Calu3 (cell line): Measurements from ENCODE around the gene OPCML. TPM values are rescaled to one million over a fixed set of nuclear protein-coding genes. Genes with fewer than 3 reads are reported as not detected.

Experiments used
- BruUV-seq: library from RNA; stranded (reverse); fragments of 400-500 nt; replicated peaks from 2 replicates; lab custom pipeline; 2021; lab: Mats Ljungman, UMichigan
- CTCF ChIA-PET: fragments of 300-600 bp; sonication (Branson Sonifier 250); formaldehyde crosslinking; loops from one replicate; lab custom pipeline; 2022; ENCODE audit warnings: antibody characterized with exemption; lab: Charles Lee
- DNase-seq: peaks from one replicate; pipeline ENCODE4 v3.0.0; 2022
- H3K27ac Mint-ChIP-seq: one replicate; pipeline ENCODE4 v1.8.0; 2022; ENCODE audit warnings: mixed read lengths; ENCODE audit not compliant: unreplicated experiment
- H3K27me3 Mint-ChIP-seq: one replicate; pipeline ENCODE4 v1.8.0; 2022; ENCODE audit warnings: mixed read lengths; ENCODE audit not compliant: unreplicated experiment
- H3K36me3 Mint-ChIP-seq: one replicate; pipeline ENCODE4 v1.8.0; 2022; ENCODE audit warnings: mild to moderate bottlenecking, moderate library complexity, mixed read lengths; ENCODE audit not compliant: insufficient read depth, unreplicated experiment
- H3K4me1 Mint-ChIP-seq: one replicate; pipeline ENCODE4 v1.8.0; 2022; ENCODE audit warnings: mild to moderate bottlenecking, low read depth, mixed read lengths; ENCODE audit not compliant: unreplicated experiment
- H3K4me3 Mint-ChIP-seq: one replicate; pipeline ENCODE4 v1.8.0; 2022; ENCODE audit warnings: mild to moderate bottlenecking, low read depth, moderate library complexity, mixed read lengths; ENCODE audit not compliant: unreplicated experiment
- H3K9me3 Mint-ChIP-seq: one replicate; pipeline ENCODE4 v1.8.0; 2022; ENCODE audit warnings: low read depth, mixed read lengths; ENCODE audit not compliant: unreplicated experiment
- intact Hi-C: fragments of 100-400 bp; cut with micrococcal nuclease; formaldehyde crosslinking; loops from one replicate; pipeline ENCODE4 v1.10.0; 2022; ENCODE audit not compliant: unreplicated experiment
- total RNA-seq: library from RNA; stranded (reverse); gene quantifications from 2 replicates; pipeline ENCODE4 v1.2.3, GENCODE V29; 2022
- TF ChIP-seq, protein P1 (sequence below): fragments of 200-600 bp; IDR thresholded peaks from one replicate; pipeline ENCODE4 v1.8.0; 2022; ENCODE audit warnings: antibody characterized with exemption; ENCODE audit not compliant: unreplicated experiment

Gene OPCML
- total RNA-seq, 1 experiment from 2014 or later = not detected

DNA sequence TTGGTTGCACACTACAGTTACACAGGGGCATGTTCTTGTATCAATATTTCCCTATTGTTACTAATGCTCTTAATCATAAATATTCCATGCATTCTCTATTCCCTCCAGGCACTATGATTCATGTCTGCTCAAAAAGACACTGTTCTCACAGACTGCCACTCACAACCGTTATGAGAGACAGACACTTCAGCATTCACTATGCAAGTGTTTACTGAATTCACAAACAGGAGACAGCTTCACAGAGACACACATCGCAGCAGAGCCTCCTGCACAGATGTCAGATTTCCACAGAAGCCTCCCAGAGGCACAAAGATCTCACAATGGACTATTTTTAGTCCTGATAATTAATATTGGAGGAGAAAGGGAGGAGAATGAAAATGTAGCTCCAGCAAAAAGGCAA lies 930.4 kb downstream of the OPCML start:
- DNase-seq = no peak
- Mint-ChIP-seq H3K27ac (no peak overlapping the region), H3K36me3 (no peaks in the 10 kb centered on the region), H3K4me3 (no peak overlapping the region), H3K4me1 (no peaks in the 10 kb centered on the region), H3K9me3 (peaks cover 25% of the 10 kb centered on the region), H3K27me3 (no peaks in the 10 kb centered on the region)
- TF ChIP-seq, protein P1, sequence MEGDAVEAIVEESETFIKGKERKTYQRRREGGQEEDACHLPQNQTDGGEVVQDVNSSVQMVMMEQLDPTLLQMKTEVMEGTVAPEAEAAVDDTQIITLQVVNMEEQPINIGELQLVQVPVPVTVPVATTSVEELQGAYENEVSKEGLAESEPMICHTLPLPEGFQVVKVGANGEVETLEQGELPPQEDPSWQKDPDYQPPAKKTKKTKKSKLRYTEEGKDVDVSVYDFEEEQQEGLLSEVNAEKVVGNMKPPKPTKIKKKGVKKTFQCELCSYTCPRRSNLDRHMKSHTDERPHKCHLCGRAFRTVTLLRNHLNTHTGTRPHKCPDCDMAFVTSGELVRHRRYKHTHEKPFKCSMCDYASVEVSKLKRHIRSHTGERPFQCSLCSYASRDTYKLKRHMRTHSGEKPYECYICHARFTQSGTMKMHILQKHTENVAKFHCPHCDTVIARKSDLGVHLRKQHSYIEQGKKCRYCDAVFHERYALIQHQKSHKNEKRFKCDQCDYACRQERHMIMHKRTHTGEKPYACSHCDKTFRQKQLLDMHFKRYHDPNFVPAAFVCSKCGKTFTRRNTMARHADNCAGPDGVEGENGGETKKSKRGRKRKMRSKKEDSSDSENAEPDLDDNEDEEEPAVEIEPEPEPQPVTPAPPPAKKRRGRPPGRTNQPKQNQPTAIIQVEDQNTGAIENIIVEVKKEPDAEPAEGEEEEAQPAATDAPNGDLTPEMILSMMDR = no peak
- no TSS peak for BruUV-seq
- CTCF ChIA-PET = no interaction called here
- intact Hi-C loops = no loop called here

DNA sequence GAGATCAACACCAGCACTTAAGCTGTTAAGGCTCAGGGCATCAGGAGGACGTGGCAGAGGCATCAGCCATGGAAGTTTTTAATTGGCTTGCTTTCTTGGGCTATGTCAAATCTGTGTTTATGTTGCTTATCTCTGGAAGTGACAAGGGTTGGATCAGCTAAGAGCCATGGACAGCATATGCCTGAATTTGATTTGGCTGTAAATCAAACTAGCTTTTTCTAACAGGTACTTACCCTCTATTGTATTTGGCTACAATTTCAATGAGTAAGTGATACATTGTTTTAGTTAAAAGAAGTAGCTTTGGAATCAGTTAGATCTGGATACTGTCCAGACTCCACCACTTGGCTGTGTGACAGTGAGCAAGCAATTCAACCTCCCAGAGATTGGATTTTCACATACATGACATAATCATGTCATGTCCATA lies 936.6 kb downstream of the OPCML start:
- CTCF ChIA-PET = no interaction called here
- intact Hi-C loops = no loop called here

DNA sequence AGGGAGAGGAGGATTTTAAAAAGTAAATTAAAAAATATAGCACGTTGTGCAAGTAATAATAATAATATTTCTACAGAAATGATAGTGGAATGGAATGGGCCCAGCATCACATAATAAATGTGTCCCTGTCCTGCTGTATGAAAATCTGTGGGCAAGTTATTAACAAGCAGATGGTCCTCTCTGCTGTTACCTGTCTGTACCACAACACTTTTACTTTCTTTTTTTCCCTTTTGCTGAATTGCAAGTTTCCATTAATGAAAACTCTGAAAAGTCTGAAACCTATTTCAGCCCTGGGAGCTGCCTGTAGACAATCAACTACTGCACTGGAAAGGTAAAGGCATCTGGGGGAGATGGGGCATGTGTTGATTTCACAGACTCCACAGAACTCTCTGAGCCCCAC lies 937.1 kb downstream of the OPCML start:
- H3K27me3 Mint-ChIP-seq = no peaks in the 10 kb centered on the region
- intact Hi-C loops = no loop called here
- BruUV-seq = no TSS peak
- H3K4me1 Mint-ChIP-seq = no peaks in the 10 kb centered on the region
- CTCF ChIA-PET = no interaction called here
- DNase-seq = no peak
- H3K36me3 Mint-ChIP-seq = no peaks in the 10 kb centered on the region
- peaks cover 24% of the 10 kb centered on the region for H3K9me3 Mint-ChIP-seq
- no peak overlapping the region for H3K4me3 Mint-ChIP-seq
- TF ChIP-seq, protein P1 = no peak
- no peak overlapping the region for H3K27ac Mint-ChIP-seq

More for the DNA sequence above, 936.6 kb downstream of the OPCML start:
- Mint-ChIP-seq H3K27ac (no peak overlapping the region), H3K27me3 (no peaks in the 10 kb centered on the region), H3K4me1 (no peaks in the 10 kb centered on the region), H3K4me3 (no peak overlapping the region), H3K36me3 (no peaks in the 10 kb centered on the region), H3K9me3 (peaks cover 24% of the 10 kb centered on the region)
- no TSS peak for BruUV-seq
- TF ChIP-seq, protein P1 = no peak
- no peak for DNase-seq

DNA sequence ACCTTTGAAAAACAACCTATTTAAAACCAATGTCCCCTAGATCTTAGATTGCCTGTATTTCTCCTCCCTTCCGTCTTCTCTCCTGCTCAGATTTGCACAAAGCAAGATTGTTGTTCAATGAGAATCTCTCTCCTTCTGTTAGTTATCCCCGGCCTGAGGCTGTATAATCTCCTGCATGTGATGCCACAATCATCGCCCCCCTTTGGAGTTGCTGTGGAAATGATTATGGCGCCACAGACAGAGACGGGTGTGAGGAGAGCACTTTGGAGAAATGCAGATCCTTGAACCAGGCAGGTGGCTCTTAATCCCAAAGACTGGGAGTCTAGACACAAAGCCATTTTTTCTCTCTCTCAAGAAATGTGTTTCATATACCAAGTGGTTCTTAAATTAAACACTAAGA lies 941.3 kb downstream of the OPCML start:
- TF ChIP-seq, protein P1 = no peak
- Mint-ChIP-seq H3K27ac (no peak overlapping the region), H3K4me3 (no peak overlapping the region), H3K9me3 (peaks cover 26% of the 10 kb centered on the region), H3K36me3 (no peaks in the 10 kb centered on the region), H3K27me3 (no peaks in the 10 kb centered on the region), H3K4me1 (no peaks in the 10 kb centered on the region)
- CTCF ChIA-PET = no interaction called here
- DNase-seq = no peak
- no TSS peak for BruUV-seq
- intact Hi-C loops = no loop called here
